HG03159 (cell line): ENCODE measurements around the gene NHLRC2.
"Not testable (repeated sequence)": the region's sequence is repeated elsewhere in the genome, so short reads cannot be mapped to it uniquely, and the experiment has no call there.

ENCODE experiments used
- ATAC-seq: cut with Tn5 transposase; IDR thresholded peaks from one replicate; pipeline ENCODE4 v1.9.1; 2021; ENCODE audit warnings: mild to moderate bottlenecking, moderate library complexity; ENCODE audit not compliant: unreplicated experiment

Gene NHLRC2, protein sequence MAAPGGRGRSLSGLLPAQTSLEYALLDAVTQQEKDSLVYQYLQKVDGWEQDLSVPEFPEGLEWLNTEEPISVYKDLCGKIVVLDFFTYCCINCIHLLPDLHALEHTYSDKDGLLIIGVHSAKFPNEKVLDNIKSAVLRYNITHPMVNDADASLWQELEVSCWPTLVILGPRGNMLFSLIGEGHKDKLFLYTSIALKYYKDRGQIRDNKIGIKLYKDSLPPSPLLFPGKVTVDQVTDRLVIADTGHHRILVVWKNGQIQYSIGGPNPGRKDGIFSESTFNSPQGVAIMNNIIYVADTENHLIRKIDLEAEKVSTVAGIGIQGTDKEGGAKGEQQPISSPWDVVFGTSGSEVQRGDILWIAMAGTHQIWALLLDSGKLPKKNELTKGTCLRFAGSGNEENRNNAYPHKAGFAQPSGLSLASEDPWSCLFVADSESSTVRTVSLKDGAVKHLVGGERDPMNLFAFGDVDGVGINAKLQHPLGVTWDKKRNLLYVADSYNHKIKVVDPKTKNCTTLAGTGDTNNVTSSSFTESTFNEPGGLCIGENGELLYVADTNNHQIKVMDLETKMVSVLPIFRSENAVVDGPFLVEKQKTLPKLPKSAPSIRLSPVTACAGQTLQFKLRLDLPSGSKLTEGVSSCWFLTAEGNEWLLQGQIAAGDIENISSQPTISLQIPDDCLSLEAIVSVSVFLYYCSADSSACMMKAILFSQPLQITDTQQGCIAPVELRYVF

DNA sequence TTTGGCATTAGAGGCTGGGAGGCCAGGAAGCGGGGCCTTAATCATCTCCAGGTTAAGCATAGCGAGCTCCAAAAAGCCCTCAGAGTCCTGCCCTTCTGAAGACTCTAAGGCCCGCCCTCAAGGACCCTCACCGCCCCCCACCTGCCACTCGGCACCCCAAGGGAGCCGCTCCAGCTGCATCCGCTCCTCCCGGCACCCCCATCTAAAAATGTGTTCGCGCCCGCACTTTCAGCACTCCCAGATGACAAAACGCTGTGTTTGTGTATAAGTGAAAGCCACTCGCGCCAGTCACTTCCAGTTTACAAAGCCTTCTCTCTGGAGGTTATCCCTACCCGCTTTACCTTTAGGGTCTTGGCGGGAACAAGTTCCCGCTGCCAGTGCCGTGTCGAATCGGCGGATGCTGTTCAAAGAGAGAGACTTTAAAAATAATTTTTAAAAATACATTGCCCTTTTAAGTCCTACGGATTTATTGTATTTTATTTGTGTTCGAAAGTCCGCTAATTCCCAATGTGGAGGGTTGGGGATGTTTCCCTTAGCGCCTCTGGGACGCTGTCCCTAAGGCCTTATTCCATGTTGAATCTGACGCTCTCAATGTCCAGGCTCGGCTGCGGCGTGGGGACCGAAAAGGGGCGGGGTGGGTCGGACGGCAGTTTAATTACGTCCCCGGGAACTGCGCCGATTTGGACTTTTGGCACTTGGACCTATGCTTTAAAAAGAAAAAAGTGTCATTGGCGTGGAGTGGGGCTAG is at the start of gene NHLRC2, which contains the start of gene DCLRE1A:
Gene NHLRC2 (plus strand): TSS at position 649 of the 748 bp plus-strand sequence. CDS start 212 bp downstream, outside the sequence.
Gene DCLRE1A (minus strand): TSS at position 70 of the 748 bp plus-strand sequence. CDS start 900 bp downstream, outside the sequence.
- ATAC-seq = peak; percentile 33

DNA sequence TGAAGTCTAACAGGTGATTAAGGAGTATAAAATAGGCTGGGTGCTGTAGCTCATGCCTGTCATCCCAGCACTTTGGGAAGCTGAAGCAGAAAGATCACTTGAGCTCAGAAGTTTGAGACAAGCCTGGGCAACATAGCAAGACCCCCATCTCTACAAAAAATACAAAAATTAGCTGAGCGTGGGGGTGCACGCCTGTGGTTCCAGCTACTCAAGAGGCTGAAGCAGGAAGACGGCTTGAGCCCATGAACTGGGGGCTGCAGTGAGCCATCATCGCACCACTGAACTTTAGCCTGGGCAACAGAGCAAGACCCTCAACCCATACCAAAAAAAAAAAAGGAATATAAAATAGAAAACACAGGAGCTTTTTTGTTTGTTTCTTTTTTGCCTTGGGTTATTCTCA is 48.0 kb upstream of the NHLRC2 start:
- ATAC-seq = no peak

DNA sequence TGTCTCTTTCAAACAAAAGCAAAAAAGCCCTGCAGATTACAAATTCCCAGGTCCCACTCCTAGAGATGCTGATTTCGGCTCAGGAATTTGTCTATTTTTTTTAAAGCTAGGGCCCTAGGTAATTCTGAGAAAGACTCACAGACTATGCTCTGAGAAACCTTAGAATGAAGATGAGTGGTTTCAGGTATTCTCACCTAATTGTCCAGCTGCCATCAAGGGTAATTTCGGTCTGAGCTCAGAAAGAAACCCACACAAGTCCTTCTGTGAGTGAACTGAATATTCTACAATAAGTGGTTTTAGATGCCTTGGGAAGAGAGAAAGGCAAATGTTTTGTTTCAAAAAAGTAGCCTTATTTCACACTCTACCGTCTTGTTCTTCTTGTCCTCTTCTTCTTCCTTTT is 46.3 kb upstream of the NHLRC2 start:
- ATAC-seq = no peak

DNA sequence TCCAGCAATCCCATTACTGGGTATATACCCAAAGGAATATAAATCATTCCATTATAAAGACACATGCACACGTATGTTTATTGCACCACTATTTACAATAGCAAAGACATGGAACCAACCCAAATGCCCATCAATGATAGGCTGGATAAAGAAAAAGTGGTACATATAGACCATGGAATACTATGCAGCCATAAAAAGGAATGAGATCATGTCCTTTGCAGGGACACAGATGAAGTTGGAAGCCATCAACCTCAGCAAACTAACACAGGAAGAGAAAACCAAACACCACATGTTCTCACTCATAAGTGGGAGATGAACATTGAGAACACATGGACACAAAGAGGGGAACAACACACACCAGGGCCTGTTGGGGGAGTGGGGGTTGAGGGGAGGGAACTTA is 39.8 kb upstream of the NHLRC2 start:
- ATAC-seq = not testable (repeated sequence)

DNA sequence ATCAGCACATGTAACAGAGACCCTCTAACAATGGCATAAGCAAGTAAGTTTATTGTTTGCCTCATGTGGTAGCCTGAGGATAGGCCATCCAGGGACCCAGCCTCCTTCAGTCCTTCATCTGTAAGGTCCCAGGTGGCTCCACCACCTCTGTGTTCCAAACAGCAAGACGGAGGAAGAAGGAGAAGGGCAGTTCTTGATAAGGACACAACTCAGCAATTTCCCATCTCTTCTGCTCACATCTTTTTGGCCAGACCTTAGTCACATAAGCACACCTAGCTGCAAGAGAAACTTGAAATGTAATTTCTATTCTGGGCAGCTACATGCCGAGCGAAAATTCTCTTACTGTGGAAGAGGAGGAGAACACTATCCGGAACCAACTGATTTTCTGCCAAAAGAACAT is 34.5 kb upstream of the NHLRC2 start:
- ATAC-seq = no peak

DNA sequence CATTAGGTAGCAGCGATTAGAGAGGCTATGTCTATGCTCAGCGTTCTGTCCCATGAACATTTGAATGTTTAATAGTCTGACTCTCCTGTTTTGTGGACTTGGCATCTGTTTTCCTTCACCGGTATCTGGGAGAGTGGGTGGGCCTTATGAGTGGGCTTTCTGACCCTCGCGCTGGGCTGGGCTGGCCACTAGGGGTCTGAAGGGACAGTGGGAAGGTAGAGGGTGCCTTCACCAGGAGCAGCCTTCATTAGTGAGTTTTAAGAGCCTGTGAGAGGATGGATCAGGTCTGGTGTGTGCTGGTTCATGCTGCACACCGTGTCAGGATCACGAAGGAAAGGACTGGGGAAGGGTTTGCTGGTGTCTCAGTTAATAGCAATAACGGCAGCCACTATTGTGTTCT is 34.0 kb upstream of the NHLRC2 start:
- ATAC-seq = no peak

DNA sequence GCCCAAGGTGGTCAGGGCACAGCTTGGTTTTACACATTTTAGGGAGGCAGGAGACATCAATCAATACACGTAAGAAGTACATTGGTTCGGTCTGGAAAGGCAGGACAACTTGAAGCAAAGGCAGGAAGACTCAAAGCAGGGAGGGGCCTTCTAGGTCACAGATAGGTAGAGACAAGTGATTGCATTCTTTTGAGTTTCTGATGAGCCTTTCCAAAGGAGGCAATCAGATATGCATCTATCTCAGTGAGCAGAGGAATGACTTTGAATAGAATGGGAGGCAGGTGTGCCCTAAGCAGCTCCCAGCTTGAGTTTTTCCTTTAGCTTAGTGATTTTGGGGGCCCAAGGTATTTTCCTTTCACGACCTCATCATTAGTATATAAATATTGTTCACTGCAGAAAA is 33.2 kb upstream of the NHLRC2 start:
- not testable (repeated sequence) for ATAC-seq

DNA sequence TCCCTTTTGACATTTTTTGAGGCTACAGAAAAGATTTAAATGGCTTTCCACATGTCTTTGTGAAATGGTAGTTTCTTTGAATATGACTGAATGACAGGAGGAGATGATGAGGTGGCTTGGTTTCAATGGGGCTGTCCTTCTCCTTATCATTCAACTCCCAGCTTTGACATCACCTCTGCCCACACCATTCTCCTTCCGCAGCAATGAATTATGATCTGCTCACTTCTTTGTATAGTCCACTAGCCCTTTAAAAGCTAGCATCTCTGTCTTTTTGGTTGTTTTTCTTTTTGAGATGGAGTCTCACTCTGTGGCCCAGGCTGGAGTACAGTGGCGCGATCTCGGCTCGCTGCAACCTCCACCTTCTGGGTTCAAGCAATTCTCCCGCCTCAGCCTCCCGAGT is 32.3 kb upstream of the NHLRC2 start:
- ATAC-seq = no peak

DNA sequence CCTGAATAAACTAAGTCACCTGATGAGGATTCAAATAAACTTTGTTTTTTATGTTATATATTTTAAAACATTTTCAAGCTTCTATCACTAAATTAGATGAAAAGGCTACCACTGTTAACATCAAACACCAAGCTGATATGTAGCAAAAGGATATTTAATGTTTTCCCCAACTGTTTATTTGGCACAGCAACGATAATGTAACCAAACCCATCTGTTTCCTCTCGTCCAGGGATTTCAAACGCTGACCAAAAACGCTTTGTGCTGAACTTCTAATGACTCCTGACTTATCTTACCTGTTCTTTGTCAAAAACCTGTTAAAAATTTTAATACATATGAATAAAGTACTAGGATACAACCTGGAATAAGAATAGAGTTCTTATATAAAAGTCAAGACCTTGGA is 31.1 kb upstream of the NHLRC2 start:
- no peak for ATAC-seq

DNA sequence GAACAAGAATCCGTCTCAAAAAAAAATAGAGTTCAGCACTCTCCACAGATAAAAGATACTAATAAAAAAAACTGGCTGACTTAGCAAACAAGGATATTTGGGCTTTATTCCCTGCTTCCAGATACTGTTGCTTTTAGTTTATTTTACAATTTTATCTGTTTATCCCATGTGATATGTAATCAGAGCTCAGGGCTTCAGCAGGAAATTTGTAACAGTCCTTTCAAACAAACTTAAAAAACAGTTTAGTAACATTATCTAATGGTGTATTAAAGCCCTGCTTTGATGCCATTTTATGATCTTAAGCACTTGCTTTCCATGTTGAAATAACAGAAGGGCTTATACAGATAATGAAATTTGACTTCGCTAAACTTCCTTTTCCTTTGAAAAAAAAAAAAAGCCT is 28.7 kb upstream of the NHLRC2 start:
- no peak for ATAC-seq

DNA sequence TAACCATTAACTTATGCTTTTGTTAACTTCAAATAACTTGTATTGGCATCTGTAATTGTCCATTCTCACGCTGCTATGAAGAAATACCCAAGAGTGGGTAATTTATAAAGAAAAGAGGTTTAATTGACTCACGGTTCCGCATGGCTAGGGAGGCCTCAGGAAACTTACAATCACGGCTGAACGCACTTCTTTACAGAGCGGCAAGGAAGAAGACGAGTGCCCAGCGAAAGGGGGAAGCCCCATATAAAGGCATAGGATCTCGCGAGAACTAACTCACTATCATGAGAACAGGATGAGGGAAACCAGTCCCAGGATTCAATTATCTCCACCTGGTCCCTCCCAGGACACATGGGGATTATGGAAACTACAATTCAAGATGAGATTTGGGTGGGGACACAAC is 25.9 kb upstream of the NHLRC2 start:
- ATAC-seq = not testable (repeated sequence)

DNA sequence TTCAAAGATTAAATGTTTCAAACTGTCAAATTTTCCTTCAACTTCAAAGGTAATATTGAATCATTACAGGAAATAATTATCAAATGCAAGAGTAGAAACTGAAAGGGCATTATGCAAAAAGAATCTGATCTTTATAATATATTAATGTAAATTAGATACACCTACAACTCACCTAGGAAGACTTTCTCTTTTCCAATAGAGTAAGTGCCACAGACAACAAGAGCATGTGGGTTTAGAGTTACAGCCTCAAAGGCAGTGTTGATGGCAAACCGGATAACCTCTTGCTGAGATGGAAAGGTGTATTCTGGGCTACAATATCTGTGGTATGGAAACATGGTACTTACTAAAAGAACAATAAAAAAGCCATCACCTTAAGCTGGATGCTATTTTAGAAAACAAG is 12.3 kb upstream of the NHLRC2 start:
- no peak for ATAC-seq

DNA sequence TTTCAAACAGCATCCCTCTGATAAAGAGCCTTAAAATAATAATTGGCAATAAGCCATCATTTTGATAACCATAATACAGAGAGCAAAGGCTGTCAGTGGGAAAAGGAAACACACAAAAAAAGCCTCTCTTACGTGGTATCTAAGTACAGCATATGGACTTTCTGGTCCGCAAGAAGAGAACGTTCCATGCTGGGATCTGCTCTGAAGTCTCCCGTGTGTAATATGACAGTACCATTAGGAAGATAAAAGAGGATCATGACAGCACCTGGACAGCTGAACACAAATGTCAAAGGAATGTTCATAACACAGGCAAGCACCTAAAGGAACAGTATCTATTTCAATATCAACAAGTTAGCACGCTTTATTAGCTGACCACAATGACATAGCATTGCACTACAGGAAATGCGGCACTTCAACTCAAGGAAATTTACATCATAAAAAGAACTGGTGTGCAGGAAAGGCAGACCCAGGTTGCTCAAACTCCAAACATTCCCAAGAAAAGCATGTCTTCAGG is 10.4 kb upstream of the NHLRC2 start:
- no peak for ATAC-seq

DNA sequence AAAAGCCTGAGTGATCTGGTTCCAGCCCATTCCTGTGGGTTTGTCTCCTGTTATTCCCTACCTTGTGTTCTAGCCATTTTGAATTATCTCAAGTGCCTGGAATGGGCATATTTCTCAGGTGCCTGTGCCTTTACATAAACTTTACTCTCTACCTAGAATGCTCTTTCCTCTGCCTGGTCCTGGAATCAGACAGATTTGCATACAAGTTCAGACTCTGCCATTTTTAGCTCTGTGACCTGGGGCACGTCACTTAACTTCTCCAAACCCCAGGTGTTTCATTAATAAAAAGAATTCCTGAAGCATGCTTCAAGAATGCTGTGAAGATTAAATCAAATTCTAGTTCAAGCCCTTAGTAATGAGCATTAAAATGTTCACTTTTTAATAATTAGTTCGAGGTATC is 8.4 kb upstream of the NHLRC2 start:
- no peak for ATAC-seq

DNA sequence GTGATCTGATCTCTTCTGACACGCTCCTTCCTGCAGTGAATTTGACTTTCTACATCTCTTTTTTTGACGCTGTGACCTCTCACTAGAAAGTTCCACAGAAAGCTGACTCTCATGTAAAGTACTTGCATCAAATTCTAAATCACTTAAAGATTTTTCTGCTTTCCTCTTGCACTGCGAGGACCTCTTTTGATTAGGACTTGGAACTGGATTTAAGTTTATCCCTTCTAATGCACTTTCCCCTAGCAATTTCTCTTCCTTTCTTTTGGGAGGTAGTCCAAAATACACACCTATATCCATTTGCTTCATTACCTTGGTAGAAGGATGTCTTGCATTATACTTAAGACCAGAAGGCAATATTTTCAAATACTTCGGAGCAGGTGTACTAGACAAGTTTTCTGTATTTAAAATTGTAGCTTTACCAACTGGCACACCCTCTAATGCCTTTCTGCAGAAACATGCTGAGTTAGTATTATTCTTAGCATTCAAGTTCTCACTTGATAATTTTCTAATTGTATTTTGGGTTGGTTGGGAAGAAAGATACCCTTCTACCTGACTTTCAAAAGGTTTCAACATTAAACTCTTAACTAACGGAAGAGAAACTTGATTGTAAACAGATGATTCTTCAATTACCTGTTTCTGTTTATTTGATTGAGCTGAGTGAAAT is 5.2 kb upstream of the NHLRC2 start:
- no peak for ATAC-seq

DNA sequence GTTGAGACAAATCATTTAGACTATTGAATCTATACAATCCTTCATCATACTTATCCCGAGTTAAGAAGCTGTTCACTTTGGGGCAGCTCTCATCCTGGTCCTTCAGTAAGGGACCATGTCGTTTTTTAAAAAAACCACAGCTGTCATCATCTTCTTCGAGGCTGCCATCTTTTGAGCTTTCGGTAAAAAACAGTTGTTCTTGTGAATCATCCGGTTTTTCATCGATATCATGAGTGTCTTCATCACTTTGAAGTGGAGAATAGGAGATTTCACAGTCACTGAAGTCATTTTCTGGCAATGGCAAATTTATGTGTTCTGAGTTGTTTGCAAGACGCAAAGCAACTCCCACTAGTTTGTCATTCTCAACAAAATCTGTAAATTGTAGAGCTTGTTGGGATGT is 4.5 kb upstream of the NHLRC2 start:
- no peak for ATAC-seq

DNA sequence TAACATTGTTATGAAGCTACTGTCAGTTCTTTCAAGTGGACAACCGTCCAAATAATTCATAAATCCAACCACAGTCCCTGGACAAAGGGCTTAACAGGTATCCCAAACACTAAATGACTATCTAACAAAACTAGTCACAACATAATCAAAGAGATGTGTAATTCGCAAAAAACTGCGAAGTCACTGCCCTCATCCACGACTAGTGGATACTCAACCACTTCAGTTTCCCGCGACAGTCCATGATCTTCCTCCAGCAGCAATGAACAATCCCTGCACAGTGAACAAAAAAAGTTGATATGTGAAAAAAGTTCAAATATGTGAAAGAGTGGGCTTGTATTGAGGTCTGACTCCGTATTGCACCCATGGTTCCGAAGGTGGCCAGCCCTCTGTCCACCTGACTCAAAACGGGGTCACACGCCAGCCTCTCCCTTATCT is 866 bp upstream of the NHLRC2 start:
- ATAC-seq = no peak

DNA sequence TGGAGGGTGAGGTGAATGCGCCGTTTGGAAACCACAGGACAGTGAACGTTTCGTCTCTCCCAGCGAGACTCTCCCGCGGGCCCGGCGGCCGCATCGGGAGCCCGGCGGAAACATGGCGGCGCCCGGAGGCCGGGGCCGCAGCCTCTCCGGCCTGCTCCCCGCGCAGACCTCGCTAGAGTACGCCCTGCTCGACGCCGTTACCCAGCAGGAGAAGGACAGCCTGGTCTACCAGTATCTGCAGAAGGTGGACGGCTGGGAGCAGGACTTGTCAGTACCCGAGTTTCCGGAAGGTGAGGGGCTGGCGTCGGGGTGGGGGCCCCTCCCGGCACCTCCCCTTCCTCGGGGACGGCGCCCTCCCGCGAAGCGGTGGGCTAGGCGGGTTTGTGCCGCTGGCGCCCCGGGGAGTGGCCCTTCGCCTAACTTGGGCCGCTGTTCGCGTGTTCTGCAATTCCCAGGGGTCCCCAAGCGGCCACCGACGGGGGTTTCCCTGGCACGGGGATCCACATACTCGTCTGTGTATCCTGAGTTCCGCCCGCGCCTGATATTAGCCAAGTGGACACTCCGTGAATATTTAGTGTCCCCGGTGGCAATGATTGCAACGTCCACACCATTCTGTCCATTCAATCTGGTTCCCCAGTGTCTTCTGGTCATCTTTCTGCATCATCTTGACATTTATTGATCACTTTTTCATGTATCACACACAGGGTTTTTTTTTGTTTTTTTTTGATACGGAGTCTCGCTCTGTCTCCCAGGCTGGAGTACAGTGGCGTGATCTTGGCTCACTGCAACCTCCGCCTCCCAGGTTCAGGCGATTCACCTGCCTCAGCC is 514 bp downstream of the NHLRC2 start:
- ATAC-seq = peak; percentile 32

DNA sequence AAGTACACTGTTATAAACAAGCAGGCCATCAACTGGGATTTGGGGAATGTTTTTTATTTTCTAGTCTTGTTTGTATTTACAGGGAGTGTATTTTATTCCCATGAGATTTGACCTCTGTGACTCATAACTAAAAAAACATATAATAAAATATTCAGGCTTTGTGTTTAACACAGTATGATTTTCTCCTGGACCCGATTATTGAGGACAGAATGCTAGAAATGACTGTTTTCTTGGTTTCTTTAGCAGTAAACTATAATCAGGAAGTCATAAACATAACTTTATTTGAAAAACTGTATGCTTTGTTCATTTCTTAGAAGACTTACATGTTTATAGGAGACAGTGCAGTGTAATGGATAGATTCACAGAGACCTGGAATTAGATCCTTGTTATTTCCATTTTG is 2.1 kb downstream of the NHLRC2 start:
- no peak for ATAC-seq

DNA sequence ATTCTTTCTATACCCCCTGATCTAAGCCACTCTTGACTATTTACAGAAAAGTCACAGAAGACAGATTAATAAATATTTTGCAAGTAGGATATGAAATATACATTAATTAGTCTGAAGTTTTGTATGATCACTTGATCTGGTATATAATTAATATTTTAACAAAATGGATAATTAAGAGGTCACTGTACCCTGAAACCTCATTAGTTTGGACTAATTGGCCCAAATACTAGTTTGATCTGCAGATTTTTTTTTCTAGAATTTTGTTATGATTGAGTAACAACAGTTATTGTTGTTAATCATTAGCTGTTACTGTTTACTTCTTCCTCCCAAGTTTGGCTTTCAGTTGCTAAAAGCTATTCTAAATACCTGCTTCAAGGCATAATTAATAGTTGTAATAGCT is 2.7 kb downstream of the NHLRC2 start:
- no peak for ATAC-seq
